GM12878 (cell line): ENCODE data around the gene KCNAB3. TPM values are rescaled to one million over a fixed set of nuclear protein-coding genes. Genes with fewer than 3 reads are reported as not detected.

Source experiments
- BACH1 ChIP-seq: fragments of 450-650 bp; IDR thresholded peaks from 2 replicates; pipeline ENCODE4 v1.6.1; 2017; ENCODE audit warnings: mild to moderate bottlenecking, borderline replicate concordance
- CBX5 ChIP-seq: sonication (generic); IDR thresholded peaks from 2 replicates; pipeline ENCODE4 v1.6.1; 2016; ENCODE audit warnings: low read depth, moderate library complexity, mild to moderate bottlenecking, inconsistent platforms
- CHD1 ChIP-seq: IDR thresholded peaks from 2 replicates; pipeline ENCODE4 v1.6.1; 2012; ENCODE audit warnings: low read depth, low read length, improper control_type of control experiment
- CHD4 ChIP-seq: fragments of 200-600 bp; sonication (generic); IDR thresholded peaks from 2 replicates; pipeline ENCODE4 v1.6.1; 2016; ENCODE audit warnings: mild to moderate bottlenecking
- CREB1 ChIP-seq: IDR thresholded peaks from 2 replicates; pipeline ENCODE4 v1.6.1; 2012; ENCODE audit warnings: low read depth, mild to moderate bottlenecking, inconsistent platforms
- ETV6 ChIP-seq, 2 experiments: fragments of 450-650 bp in 1 of 2; IDR thresholded peaks in 1 of 2; conservative IDR thresholded peaks in 1 of 2; 2 replicates each; pipeline ENCODE4 v1.6.1; 2014; ENCODE audit warnings: antibody characterized with exemption in 1 of 2, borderline replicate concordance in 1 of 2, low read depth in 1 of 2, mild to moderate bottlenecking in 1 of 2, moderate library complexity in 1 of 2
- GATAD2B ChIP-seq: fragments of 450-650 bp; conservative IDR thresholded peaks from 2 replicates; pipeline ENCODE4 v1.6.1; 2017; ENCODE audit warnings: low read depth, mild to moderate bottlenecking, moderate library complexity
- IKZF1 ChIP-seq: fragments of 450-650 bp; conservative IDR thresholded peaks from 2 replicates; pipeline ENCODE4 v1.6.1; 2017; ENCODE audit warnings: antibody characterized with exemption, mild to moderate bottlenecking
- KAT2A ChIP-seq: conservative IDR thresholded peaks from 2 replicates; pipeline ENCODE4 v1.6.1; 2011; ENCODE audit warnings: low read depth, low read length; ENCODE audit not compliant: control insufficient read depth
- KDM1A ChIP-seq: fragments of 200-600 bp; sonication (generic); IDR thresholded peaks from 2 replicates; pipeline ENCODE4 v1.6.1; 2016; ENCODE audit warnings: borderline replicate concordance
- MYB ChIP-seq: fragments of 150-350 bp; IDR thresholded peaks from 2 replicates; pipeline ENCODE4 v1.6.1; 2014; ENCODE audit warnings: mild to moderate bottlenecking, low read depth, low read length, borderline replicate concordance
- POLR2A ChIP-seq: IDR thresholded peaks from 2 replicates; pipeline ENCODE4 v1.6.1; 2011; ENCODE audit warnings: low read depth, mild to moderate bottlenecking, low read length
- RAD51 ChIP-seq: fragments of 450-650 bp; IDR thresholded peaks from 2 replicates; pipeline ENCODE4 v1.6.1; 2016; ENCODE audit warnings: moderate library complexity, mild to moderate bottlenecking, inconsistent platforms
- SIX5 ChIP-seq: IDR thresholded peaks from 2 replicates; pipeline ENCODE4 v1.6.1; 2011; ENCODE audit warnings: mild to moderate bottlenecking, low read depth, low read length, moderate library complexity; ENCODE audit not compliant: severe bottlenecking
- SP1 ChIP-seq: IDR thresholded peaks from one replicate; pipeline ENCODE4 v1.6.1; 2011; ENCODE audit warnings: low read depth, low read length
- SREBF1 ChIP-seq: IDR thresholded peaks from 2 replicates; pipeline ENCODE4 v1.6.1; 2012; ENCODE audit warnings: mild to moderate bottlenecking, low read length
- STAT3 ChIP-seq: IDR thresholded peaks from 2 replicates; pipeline ENCODE4 v1.6.1; 2011; ENCODE audit warnings: low read depth, low read length, improper control_type of control experiment
- TCF7 ChIP-seq: IDR thresholded peaks from 2 replicates; pipeline ENCODE4 v1.6.1; 2014; ENCODE audit warnings: antibody characterized with exemption, borderline replicate concordance
- ZNF274 ChIP-seq: IDR thresholded peaks from one replicate; pipeline ENCODE4 v1.8.0; 2011; ENCODE audit not compliant: insufficient read length, insufficient read depth
- polyA plus RNA-seq, 11 experiments: library from polyadenylated mRNA; depleted of rRNA in 4 of 11; unstranded in 6 of 11; stranded (reverse) in 5 of 11; fragments of >200 nt; fragmentation: Nextera tagmentation in 4 of 11; fragmentation: Illumina TruSeq in 1 of 11; extraction: Ambion mirVana in 4 of 11; extraction: Trizol in 1 of 11; gene quantifications; 1 replicate in 1 of 11; 2 replicates in 10 of 11; pipeline versions ENCODE4 v1.2.1 to v1.2.3, GENCODE V29; 2011 to 2016; ENCODE audit warnings: inconsistent platforms in 2 of 11, missing spikeins in 2 of 11, low read depth in 1 of 11
- total RNA-seq, 4 experiments: library from RNA; depleted of rRNA in 3 of 4; stranded (reverse); fragments of >200 nt in 3 of 4; fragmentation: Illumina TruSeq in 1 of 4; extraction: Trizol in 1 of 4; gene quantifications; 2 replicates each; pipeline versions ENCODE4 v1.2.1 to v1.2.3, GENCODE V29; 2013 to 2021
- TF ChIP-seq, protein P1 (sequence below), 3 experiments: IDR thresholded peaks in 2 of 3; conservative IDR thresholded peaks in 1 of 3; 2 replicates each; pipeline ENCODE4 v1.5.1; 2011; ENCODE audit warnings: low read depth in 3 of 3, low read length in 3 of 3, mild to moderate bottlenecking in 3 of 3, control low read depth in 2 of 3, moderate library complexity in 2 of 3, inconsistent platforms in 1 of 3, mixed read lengths in 1 of 3; ENCODE audit not compliant: control insufficient read depth in 2 of 3, insufficient read depth in 1 of 3; ENCODE audit errors: extremely low read depth in 1 of 3
- TF ChIP-seq, protein P2 (sequence below): fragments of 450-650 bp; formaldehyde crosslinking; IDR thresholded peaks from 2 replicates; pipeline ENCODE4 v1.4.0; 2020; ENCODE audit warnings: mild to moderate bottlenecking, moderate library complexity
- TF ChIP-seq, protein P3 (sequence below): IDR thresholded peaks from 2 replicates; pipeline ENCODE4 v1.6.1; 2011; ENCODE audit warnings: low read depth, mild to moderate bottlenecking, low read length, moderate library complexity, borderline replicate concordance; ENCODE audit errors: extremely low read depth
- TF ChIP-seq, protein P4 (sequence below): IDR thresholded peaks from 2 replicates; pipeline ENCODE4 v1.6.1; 2011; ENCODE audit warnings: low read depth, low read length, improper control_type of control experiment, borderline replicate concordance
- TF ChIP-seq, protein P5 (sequence below): fragments of 450-650 bp; IDR thresholded peaks from 2 replicates; pipeline ENCODE4 v1.6.1; 2016; ENCODE audit warnings: mild to moderate bottlenecking

KCNAB3 gene
- total and polyA plus RNA-seq, 10 of the 15 experiments (the other 5 are each of a cell fraction or from before 2014, with no cell fraction given), result 0.22 to 7.9 (median 1.8) TPM

DNA sequence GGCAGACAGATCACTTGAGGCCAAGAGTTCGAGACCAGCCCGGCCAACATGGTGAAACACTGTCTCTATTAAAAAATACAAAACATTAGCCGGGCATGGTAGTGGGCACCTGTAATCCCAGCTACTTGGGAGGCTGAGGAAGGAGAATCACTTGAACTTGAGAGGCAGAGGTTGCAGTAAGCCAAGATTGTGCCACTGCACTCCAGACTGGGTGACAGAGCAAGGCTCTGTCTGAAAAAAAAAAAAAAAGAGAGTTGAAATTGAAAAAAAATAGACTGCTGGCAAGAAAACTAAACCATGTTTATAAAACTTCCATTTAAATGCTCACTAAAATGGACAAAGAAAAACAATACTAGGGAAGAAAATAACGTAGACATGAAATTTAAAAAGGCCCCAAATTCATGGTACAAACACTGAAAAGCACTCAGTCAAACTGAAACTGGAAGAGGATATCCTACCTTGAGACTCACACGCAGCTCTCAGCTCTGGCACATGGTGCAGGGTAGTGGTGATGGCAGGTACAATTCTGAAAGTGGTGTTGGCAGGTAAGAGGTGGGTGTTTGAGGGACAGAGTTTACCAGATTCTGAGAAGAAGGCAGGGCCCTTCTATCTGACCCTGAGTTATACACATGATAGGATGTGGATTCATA, 21.6 kb upstream of the KCNAB3 start (continued):
- TF ChIP-seq, protein P1, sequence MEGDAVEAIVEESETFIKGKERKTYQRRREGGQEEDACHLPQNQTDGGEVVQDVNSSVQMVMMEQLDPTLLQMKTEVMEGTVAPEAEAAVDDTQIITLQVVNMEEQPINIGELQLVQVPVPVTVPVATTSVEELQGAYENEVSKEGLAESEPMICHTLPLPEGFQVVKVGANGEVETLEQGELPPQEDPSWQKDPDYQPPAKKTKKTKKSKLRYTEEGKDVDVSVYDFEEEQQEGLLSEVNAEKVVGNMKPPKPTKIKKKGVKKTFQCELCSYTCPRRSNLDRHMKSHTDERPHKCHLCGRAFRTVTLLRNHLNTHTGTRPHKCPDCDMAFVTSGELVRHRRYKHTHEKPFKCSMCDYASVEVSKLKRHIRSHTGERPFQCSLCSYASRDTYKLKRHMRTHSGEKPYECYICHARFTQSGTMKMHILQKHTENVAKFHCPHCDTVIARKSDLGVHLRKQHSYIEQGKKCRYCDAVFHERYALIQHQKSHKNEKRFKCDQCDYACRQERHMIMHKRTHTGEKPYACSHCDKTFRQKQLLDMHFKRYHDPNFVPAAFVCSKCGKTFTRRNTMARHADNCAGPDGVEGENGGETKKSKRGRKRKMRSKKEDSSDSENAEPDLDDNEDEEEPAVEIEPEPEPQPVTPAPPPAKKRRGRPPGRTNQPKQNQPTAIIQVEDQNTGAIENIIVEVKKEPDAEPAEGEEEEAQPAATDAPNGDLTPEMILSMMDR (IDR thresholded peaks at IDR 0.05 in 2 of 3, conservative IDR thresholded peaks at IDR 0.05 in 1 of 3; ENCODE audit: control insufficient read depth in 2 of 3, extremely low read depth in 1 of 3, insufficient read depth in 1 of 3, low read depth in 3 of 3, low read length in 3 of 3), result no peak
- TF ChIP-seq ETV6 (conservative IDR thresholded peaks at IDR 0.05 in 1 of 2, IDR thresholded peaks at IDR 0.05 in 1 of 2; ENCODE audit: borderline replicate concordance in 1 of 2, low read depth in 1 of 2) (peak in 1 of 2 experiments; percentile 76; a peak in 2 of 4 replicates), IKZF1 (0 out of 2 replicates have a peak, but pooled peaks have one; percentile 27), RAD51 (peak; percentile 66; the same call in 1 of the 2 replicates), MYB (no peak), SREBF1 (no peak), ZNF274 (no peak), GATAD2B (no peak), CHD1 (no peak), KDM1A (no peak), BACH1 (no peak), CBX5 (no peak), STAT3 (no peak), CHD4 (no peak), CREB1 (no peak), SIX5 (no peak), SP1 (no peak), KAT2A (no peak), TCF7 (no peak), POLR2A (peak; percentile 49)
- TF ChIP-seq, protein P2, sequence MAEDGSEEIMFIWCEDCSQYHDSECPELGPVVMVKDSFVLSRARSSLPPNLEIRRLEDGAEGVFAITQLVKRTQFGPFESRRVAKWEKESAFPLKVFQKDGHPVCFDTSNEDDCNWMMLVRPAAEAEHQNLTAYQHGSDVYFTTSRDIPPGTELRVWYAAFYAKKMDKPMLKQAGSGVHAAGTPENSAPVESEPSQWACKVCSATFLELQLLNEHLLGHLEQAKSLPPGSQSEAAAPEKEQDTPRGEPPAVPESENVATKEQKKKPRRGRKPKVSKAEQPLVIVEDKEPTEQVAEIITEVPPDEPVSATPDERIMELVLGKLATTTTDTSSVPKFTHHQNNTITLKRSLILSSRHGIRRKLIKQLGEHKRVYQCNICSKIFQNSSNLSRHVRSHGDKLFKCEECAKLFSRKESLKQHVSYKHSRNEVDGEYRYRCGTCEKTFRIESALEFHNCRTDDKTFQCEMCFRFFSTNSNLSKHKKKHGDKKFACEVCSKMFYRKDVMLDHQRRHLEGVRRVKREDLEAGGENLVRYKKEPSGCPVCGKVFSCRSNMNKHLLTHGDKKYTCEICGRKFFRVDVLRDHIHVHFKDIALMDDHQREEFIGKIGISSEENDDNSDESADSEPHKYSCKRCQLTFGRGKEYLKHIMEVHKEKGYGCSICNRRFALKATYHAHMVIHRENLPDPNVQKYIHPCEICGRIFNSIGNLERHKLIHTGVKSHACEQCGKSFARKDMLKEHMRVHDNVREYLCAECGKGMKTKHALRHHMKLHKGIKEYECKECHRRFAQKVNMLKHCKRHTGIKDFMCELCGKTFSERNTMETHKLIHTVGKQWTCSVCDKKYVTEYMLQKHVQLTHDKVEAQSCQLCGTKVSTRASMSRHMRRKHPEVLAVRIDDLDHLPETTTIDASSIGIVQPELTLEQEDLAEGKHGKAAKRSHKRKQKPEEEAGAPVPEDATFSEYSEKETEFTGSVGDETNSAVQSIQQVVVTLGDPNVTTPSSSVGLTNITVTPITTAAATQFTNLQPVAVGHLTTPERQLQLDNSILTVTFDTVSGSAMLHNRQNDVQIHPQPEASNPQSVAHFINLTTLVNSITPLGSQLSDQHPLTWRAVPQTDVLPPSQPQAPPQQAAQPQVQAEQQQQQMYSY, result no peak
- TF ChIP-seq, protein P3, sequence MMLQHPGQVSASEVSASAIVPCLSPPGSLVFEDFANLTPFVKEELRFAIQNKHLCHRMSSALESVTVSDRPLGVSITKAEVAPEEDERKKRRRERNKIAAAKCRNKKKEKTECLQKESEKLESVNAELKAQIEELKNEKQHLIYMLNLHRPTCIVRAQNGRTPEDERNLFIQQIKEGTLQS, result no peak
- TF ChIP-seq, protein P4, sequence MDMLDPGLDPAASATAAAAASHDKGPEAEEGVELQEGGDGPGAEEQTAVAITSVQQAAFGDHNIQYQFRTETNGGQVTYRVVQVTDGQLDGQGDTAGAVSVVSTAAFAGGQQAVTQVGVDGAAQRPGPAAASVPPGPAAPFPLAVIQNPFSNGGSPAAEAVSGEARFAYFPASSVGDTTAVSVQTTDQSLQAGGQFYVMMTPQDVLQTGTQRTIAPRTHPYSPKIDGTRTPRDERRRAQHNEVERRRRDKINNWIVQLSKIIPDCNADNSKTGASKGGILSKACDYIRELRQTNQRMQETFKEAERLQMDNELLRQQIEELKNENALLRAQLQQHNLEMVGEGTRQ, result no peak; the same call in 1 of the 2 replicates
- TF ChIP-seq, protein P5, sequence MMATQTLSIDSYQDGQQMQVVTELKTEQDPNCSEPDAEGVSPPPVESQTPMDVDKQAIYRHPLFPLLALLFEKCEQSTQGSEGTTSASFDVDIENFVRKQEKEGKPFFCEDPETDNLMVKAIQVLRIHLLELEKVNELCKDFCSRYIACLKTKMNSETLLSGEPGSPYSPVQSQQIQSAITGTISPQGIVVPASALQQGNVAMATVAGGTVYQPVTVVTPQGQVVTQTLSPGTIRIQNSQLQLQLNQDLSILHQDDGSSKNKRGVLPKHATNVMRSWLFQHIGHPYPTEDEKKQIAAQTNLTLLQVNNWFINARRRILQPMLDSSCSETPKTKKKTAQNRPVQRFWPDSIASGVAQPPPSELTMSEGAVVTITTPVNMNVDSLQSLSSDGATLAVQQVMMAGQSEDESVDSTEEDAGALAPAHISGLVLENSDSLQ, result no peak
